ENCODE measurements around the gene NMT2.

- TF ChIP-seq, protein P1, sequence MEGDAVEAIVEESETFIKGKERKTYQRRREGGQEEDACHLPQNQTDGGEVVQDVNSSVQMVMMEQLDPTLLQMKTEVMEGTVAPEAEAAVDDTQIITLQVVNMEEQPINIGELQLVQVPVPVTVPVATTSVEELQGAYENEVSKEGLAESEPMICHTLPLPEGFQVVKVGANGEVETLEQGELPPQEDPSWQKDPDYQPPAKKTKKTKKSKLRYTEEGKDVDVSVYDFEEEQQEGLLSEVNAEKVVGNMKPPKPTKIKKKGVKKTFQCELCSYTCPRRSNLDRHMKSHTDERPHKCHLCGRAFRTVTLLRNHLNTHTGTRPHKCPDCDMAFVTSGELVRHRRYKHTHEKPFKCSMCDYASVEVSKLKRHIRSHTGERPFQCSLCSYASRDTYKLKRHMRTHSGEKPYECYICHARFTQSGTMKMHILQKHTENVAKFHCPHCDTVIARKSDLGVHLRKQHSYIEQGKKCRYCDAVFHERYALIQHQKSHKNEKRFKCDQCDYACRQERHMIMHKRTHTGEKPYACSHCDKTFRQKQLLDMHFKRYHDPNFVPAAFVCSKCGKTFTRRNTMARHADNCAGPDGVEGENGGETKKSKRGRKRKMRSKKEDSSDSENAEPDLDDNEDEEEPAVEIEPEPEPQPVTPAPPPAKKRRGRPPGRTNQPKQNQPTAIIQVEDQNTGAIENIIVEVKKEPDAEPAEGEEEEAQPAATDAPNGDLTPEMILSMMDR (IDR thresholded peaks at IDR 0.05): no peak
- no peak for TF ChIP-seq POLR2A (IDR thresholded peaks at IDR 0.05)
These were observed 30.9 kb downstream of the NMT2 start for GRCh38 chr10:15137636-15138035.

All from right lobe of liver (tissue), 4 donors.